Ovary (tissue), 9 donors: ENCODE data around the gene ASCL5. TPM values are rescaled to one million over a fixed set of nuclear protein-coding genes. Genes with fewer than 3 reads are reported as not detected.

Experiments used
- DNase-seq, 5 donors: peaks; one replicate each; pipeline ENCODE4 v3.0.0-alpha.2; 2019 to 2020
- H3K27ac ChIP-seq, 2 donors: fragments of 200-600 bp; one replicate each; pipeline versions ENCODE4 v1.5.1 to v1.8.0; 2019 to 2022
- H3K27me3 ChIP-seq: fragments of 200-600 bp; one replicate; pipeline ENCODE4 v1.8.0; 2022
- H3K36me3 ChIP-seq: fragments of 200-600 bp; sonication (generic); one replicate; pipeline ENCODE4 v1.5.1; 2019
- H3K4me1 ChIP-seq: one replicate; pipeline ENCODE4 v1.8.1; 2013; ENCODE audit warnings: mild to moderate bottlenecking, moderate library complexity; ENCODE audit not compliant: insufficient read depth
- H3K4me3 ChIP-seq: fragments of 200-600 bp; sonication (generic); one replicate; pipeline ENCODE4 v1.5.1; 2017
- H3K9me3 ChIP-seq, 2 donors: fragments of 200-600 bp in 1 of 2; sonication (generic) in 1 of 2; one replicate each; pipeline versions ENCODE4 v1.5.1 to v1.8.1; 2013 to 2019; ENCODE audit warnings: mild to moderate bottlenecking in 1 of 2, moderate library complexity in 1 of 2
- CTCF ChIP-seq, 3 donors: fragments of 450-650 bp in 2 of 3; fragments of 200-600 bp in 1 of 3; IDR thresholded peaks; one replicate each; pipeline versions ENCODE4 v1.5.1 to v1.8.0; 2016 to 2022; ENCODE audit warnings: antibody characterized with exemption in 3 of 3, mild to moderate bottlenecking in 1 of 3
- EP300 ChIP-seq: sonication (generic); formaldehyde crosslinking; IDR thresholded peaks from one replicate; pipeline ENCODE4 v1.6.1; 2017; ENCODE audit warnings: antibody characterized with exemption
- POLR2A ChIP-seq: fragments of 450-650 bp; IDR thresholded peaks from one replicate; pipeline ENCODE4 v1.6.1; 2017; ENCODE audit warnings: antibody characterized with exemption, mild to moderate bottlenecking, moderate library complexity
- WGBS, 3 donors: extraction: QIAGEN DNeasy Blood & Tissue Kit in 1 of 3; methylation state at CpG; one replicate each; pipeline versions ENCODE4 v1.1.5 to v1.1.7; 2013 to 2017; 5-methylcytosine and 5-hydroxymethylcytosine counted together
- intact Hi-C, 4 donors: fragments of 100-400 bp; cut with DNase I; formaldehyde crosslinking; loops; one replicate each; pipeline versions ENCODE4 v1.11.0 to v1.15.1; 2022 to 2023
- polyA plus RNA-seq, 2 donors: library from polyadenylated mRNA; stranded (reverse); fragments of 200-250 nt in 1 of 2; fragments of 350-450 nt in 1 of 2; fragmentation: Illumina TruSeq in 1 of 2; extraction: RNeasy Lipid Tissue Mini Kit (QIAGEN cat#74804) in 1 of 2; gene quantifications; one replicate each; pipeline ENCODE4 v1.2.3, GENCODE V29; 2013 to 2014
- total RNA-seq, 7 donors: library from RNA; depleted of rRNA in 2 of 7; stranded (reverse); fragments of >200 nt in 2 of 7; fragmentation: NEBNext Ultra II Directional in 3 of 7; extraction: Animal tissue kit (Norgen Biotek cat#: 25700) in 3 of 7; gene quantifications; one replicate each; pipeline versions ENCODE4 v1.1.0 to v1.2.4, GENCODE V29; 2016 to 2023
- donor health status: DM: no; HTN: no; CAD: no; lungs with moderate emphysema.
- donor health status: DM: no; HTN: no; CAD: no.
- donor health status: Bipolar disorder and iron deficiency.
- donor health status: DM: yes; HTN: yes; CAD: no.
- donor health status: DM: no; HTN: no; CAD: no.
- donor health status: DM: yes; HTN: yes; CAD: no.

Gene ASCL5
- total and polyA plus RNA-seq, 9 donors, result 0.06 TPM; not detected in 8

- no peak for DNase-seq
- Histone ChIP-seq H3K27me3 (no peaks in the 10 kb centered on the region), H3K9me3 (no peaks in the 10 kb centered on the region), H3K4me3 (no peak overlapping the region), H3K36me3 (no peaks in the 10 kb centered on the region), H3K27ac (no peak overlapping the region), H3K4me1 (peaks cover 8% of the 10 kb centered on the region)
- 86 to 93% (median 90%) methylated on average over 10 of the region's 10 CpGs for WGBS, 3 donors
- intact Hi-C loops, result no loop called here
- TF ChIP-seq CTCF (IDR thresholded peaks at IDR 0.05) (no peak), EP300 (no peak), POLR2A (no peak)
Observed at GRCh38 chr1:201122321-201122957, 4.5 kb downstream of the ASCL5 start.

- Histone ChIP-seq H3K9me3 (no peaks in the 10 kb centered on the region), H3K4me3 (no peak overlapping the region), H3K27me3 (no peaks in the 10 kb centered on the region), H3K27ac (no peak overlapping the region), H3K4me1 (no peaks in the 10 kb centered on the region), H3K36me3 (no peaks in the 10 kb centered on the region)
- WGBS, 3 donors, result 43 to 54% (median 45%) methylated on average over 14 of the region's 14 CpGs
- TF ChIP-seq CTCF (IDR thresholded peaks at IDR 0.05) (no peak), POLR2A (no peak), EP300 (no peak)
- intact Hi-C loops, result loop anchor here in 1 of 4 donors (5.0 kb wide), 1 partner anchor 147 kb away; no protein-coding TSS in a partner anchor
- no peak for DNase-seq
Observed at GRCh38 chr1:201119206-201120197, 7.5 kb downstream of the ASCL5 start.

- Histone ChIP-seq H3K27me3 (no peaks in the 10 kb centered on the region), H3K36me3 (no peaks in the 10 kb centered on the region), H3K4me1 (no peaks in the 10 kb centered on the region), H3K9me3 (no peaks in the 10 kb centered on the region), H3K27ac (no peak overlapping the region), H3K4me3 (no peak overlapping the region)
- TF ChIP-seq CTCF (IDR thresholded peaks at IDR 0.05) (no peak), EP300 (no peak), POLR2A (no peak)
- 94 to 98% (median 95%) methylated on average over 2 of the region's 2 CpGs for WGBS, 3 donors
- no peak for DNase-seq
- intact Hi-C loops, result loop anchor here in 1 of 4 donors (5.0 kb wide), 1 partner anchor 144 kb away; no protein-coding TSS in a partner anchor
Observed at GRCh38 chr1:201116091-201116490, 10.9 kb downstream of the ASCL5 start.

GRCh38 chr1:201115390-201115937 lies 11.5 kb downstream of the ASCL5 start:
- no peak for TF ChIP-seq EP300
- TF ChIP-seq POLR2A, result no peak
- TF ChIP-seq CTCF (IDR thresholded peaks at IDR 0.05), result no peak
- no peaks in the 10 kb centered on the region for H3K9me3 ChIP-seq
- H3K36me3 ChIP-seq, result no peaks in the 10 kb centered on the region
- no peak for DNase-seq
- H3K27ac ChIP-seq, result no peak overlapping the region
- no peaks in the 10 kb centered on the region for H3K27me3 ChIP-seq
- intact Hi-C loops, result loop anchor here in 1 of 4 donors (5.0 kb wide), 1 partner anchor 143 kb away; no protein-coding TSS in a partner anchor
- no peak overlapping the region for H3K4me3 ChIP-seq
- 95 to 97% (median 95%) methylated on average over 22 to 25 of the region's 25 CpGs for WGBS, 3 donors
- no peaks in the 10 kb centered on the region for H3K4me1 ChIP-seq
